Gastrocnemius medialis (tissue), 4 donors: Measurements from ENCODE around the gene PRICKLE2. TPM values are rescaled to one million over a fixed set of nuclear protein-coding genes. Genes with fewer than 3 reads are reported as not detected.

Source experiments
- ATAC-seq, 2 donors: fragments of 150-250 bp; one replicate each; pipeline ENCODE4 v1.9.1; 2016
- DNase-seq, 2 donors: peaks; one replicate each; pipeline ENCODE4 v3.0.0-alpha.2; 2019
- H3K27ac ChIP-seq, 4 donors: fragments of 200-600 bp; sonication (generic); 1 replicate in 1 of 4; 2 replicates in 3 of 4; pipeline ENCODE4 v1.5.1; 2016 to 2018; ENCODE audit warnings: mild to moderate bottlenecking in 2 of 4, moderate library complexity in 1 of 4
- H3K27me3 ChIP-seq, 3 donors: fragments of 200-600 bp; sonication (generic) in 2 of 3; 1 replicate in 1 of 3; 2 replicates in 2 of 3; pipeline versions ENCODE4 v1.5.1 to v1.6.0; 2016 to 2019; ENCODE audit warnings: mild to moderate bottlenecking in 1 of 3, moderate library complexity in 1 of 3
- H3K36me3 ChIP-seq, 2 donors: fragments of 200-600 bp; sonication (generic) in 1 of 2; one replicate each; pipeline ENCODE4 v1.5.1; 2017 to 2018
- H3K4me1 ChIP-seq, 2 donors: fragments of 200-600 bp; sonication (generic) in 1 of 2; one replicate each; pipeline ENCODE4 v1.5.1; 2016 to 2017; ENCODE audit warnings: mild to moderate bottlenecking in 2 of 2
- H3K4me3 ChIP-seq, 4 donors: fragments of 200-600 bp; sonication (generic) in 3 of 4; 1 replicate in 1 of 4; 2 replicates in 3 of 4; pipeline ENCODE4 v1.5.1; 2016 to 2019; ENCODE audit warnings: mild to moderate bottlenecking in 2 of 4
- H3K9me3 ChIP-seq, 3 donors: fragments of 200-600 bp; sonication (generic) in 2 of 3; 1 replicate in 1 of 3; 2 replicates in 2 of 3; pipeline ENCODE4 v1.5.1; 2016 to 2019
- POLR2A ChIP-seq, 2 donors: fragments of 450-650 bp; IDR thresholded peaks; one replicate each; pipeline ENCODE4 v1.6.1; 2017; ENCODE audit warnings: antibody characterized with exemption in 2 of 2, mild to moderate bottlenecking in 2 of 2, moderate library complexity in 2 of 2
- in situ Hi-C, 4 donors: fragments of 200-750 bp; cut with MboI; loops; one replicate each; pipeline versions ENCODE4 v1.15.0 to v1.8.0; 2017; ENCODE audit warnings: low sequenced_read_pairs in 4 of 4
- intact Hi-C: fragments of 100-400 bp; cut with DNase I; formaldehyde crosslinking; loops from one replicate; pipeline ENCODE4 v1.15.1; 2023; ENCODE audit warnings: low total_unique reads
- total RNA-seq, 4 donors: library from RNA; depleted of rRNA; stranded (reverse); fragments of >200 nt; gene quantifications; one replicate each; pipeline versions ENCODE4 v1.1.0 to v1.2.3, GENCODE V29; 2016
- TF ChIP-seq, protein P1 (sequence below), 5 experiments: fragments of 450-650 bp in 3 of 5; fragments of 200-600 bp in 2 of 5; sonication (generic) in 2 of 5; IDR thresholded peaks in 4 of 5; conservative IDR thresholded peaks in 1 of 5; 1 replicate in 4 of 5; 2 replicates in 1 of 5; pipeline ENCODE4 v1.5.1; 2016 to 2019; ENCODE audit warnings: antibody characterized with exemption in 5 of 5, mild to moderate bottlenecking in 3 of 5, moderate library complexity in 3 of 5

PRICKLE2 gene
- total RNA-seq, 4 donors from 2014 or later: 3.6 to 6.7 (median 4.6) TPM

DNA sequence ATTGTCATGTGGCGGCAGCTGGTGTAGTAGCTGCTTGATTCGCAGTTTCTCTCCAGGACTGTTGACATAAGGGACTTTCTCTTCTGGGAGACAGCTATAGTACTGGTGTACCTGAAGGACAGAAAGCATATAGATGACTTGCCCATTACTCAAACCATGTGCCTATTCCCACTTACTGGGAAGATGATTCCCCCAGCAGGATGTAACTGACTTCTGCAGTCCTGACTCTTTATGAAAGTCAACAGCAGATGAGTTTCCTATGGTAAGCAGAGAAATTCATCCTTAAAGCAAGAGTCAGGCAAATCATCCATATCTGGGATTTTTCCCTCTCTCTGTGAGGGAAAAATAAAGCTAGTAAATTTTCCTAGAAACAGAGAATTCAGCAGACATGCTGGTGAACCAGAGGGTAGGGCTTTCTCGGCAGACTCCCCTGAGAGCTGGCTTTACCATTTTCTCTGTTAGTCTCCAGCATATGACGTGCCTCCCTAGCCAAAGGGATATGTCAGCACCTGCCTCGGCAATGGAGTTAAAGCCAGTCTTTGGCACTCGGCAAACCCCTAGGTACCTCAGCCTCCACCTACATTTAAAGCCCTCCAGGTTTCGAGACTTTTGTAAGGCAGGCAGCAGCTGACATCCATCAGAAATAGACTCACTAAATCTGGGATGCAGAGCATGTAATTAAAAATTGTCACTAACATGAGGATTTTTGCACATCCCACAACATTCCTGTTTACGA is 62.1 kb downstream of the PRICKLE2 start:
- intact Hi-C loops: no loop called here
- no peak for TF ChIP-seq POLR2A (IDR thresholded peaks at IDR 0.05)
- TF ChIP-seq, protein P1, sequence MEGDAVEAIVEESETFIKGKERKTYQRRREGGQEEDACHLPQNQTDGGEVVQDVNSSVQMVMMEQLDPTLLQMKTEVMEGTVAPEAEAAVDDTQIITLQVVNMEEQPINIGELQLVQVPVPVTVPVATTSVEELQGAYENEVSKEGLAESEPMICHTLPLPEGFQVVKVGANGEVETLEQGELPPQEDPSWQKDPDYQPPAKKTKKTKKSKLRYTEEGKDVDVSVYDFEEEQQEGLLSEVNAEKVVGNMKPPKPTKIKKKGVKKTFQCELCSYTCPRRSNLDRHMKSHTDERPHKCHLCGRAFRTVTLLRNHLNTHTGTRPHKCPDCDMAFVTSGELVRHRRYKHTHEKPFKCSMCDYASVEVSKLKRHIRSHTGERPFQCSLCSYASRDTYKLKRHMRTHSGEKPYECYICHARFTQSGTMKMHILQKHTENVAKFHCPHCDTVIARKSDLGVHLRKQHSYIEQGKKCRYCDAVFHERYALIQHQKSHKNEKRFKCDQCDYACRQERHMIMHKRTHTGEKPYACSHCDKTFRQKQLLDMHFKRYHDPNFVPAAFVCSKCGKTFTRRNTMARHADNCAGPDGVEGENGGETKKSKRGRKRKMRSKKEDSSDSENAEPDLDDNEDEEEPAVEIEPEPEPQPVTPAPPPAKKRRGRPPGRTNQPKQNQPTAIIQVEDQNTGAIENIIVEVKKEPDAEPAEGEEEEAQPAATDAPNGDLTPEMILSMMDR (IDR thresholded peaks at IDR 0.05 in 4 of 5, conservative IDR thresholded peaks at IDR 0.05 in 1 of 5): no peak
- Histone ChIP-seq H3K9me3 (no peaks in the 10 kb centered on the region), H3K4me3 (no peak overlapping the region), H3K27me3 (no peaks in the 10 kb centered on the region), H3K27ac (no peak overlapping the region), H3K36me3 (no peaks in the 10 kb centered on the region), H3K4me1 (peaks cover 4 to 22% of the 10 kb centered on the region in 2 donors)
- ATAC-seq: no peak
- in situ Hi-C loops: no loop called here
- no peak for DNase-seq

DNA sequence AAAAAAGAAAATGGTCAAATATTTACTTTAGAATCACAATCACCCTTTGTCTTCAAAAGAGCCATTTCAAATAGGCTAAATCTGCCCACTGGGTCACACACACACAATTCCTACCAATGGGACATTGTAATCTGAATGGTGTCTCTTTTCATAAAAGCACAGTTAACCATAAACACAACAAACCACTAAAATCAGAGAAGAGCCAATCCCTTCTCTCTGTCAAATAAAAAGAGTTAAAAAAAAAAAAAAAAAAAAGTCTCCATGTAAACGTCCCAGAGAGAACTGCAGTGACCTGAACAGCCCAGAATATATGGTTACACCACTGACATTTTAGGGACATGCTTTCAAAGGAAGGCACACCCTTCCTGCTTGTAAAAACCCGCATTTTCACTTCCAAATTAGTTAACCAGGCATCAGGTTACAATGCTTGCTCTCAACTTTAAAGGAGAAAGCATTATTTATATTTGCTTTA is 63.7 kb downstream of the PRICKLE2 start:
- Histone ChIP-seq H3K4me1 (peaks cover 4 to 22% of the 10 kb centered on the region in 2 donors), H3K36me3 (no peaks in the 10 kb centered on the region), H3K27ac (peak overlapping the region; percentile 44 to 63 (median 50)), H3K4me3 (no peak overlapping the region), H3K27me3 (no peaks in the 10 kb centered on the region), H3K9me3 (no peaks in the 10 kb centered on the region)
- ATAC-seq (peak in 1 of 2 donors; percentile 70), DNase-seq (no peak)
- in situ Hi-C loops (no loop called here), intact Hi-C loops (no loop called here)
- no peak for TF ChIP-seq POLR2A (IDR thresholded peaks at IDR 0.05)

DNA sequence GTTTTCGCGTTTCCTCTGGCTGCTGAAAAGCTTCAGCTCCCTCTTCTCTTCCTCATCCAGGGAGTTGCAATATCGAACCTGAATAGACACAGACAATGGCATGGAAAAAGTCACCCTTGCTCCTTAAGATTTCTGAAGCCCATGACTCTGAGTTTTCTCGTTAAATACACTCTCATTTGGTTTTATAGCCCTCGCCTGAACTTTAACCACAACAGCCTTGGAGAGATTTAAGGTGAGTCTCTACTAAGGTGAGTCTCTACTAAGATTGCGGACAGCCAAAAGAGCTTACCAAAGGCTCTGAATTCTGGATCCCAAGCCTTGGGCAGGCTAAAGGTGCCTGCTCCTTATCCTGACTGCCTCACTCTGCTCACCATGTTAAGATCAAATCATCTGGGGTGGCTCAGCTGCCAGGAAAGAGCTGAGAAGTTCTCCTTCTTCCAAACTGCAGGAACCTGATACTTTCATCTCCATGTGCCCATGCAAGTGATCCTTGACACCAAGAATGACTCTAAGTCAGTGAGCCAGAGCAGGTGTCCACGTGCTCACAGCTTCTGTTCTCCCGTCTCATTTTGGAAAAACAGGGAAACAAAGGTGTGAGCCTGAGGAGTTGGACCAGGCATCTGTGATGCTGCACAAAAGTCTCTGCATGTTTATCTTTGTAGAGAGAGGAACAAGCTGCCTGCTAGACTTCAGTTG is 65.1 kb downstream of the PRICKLE2 start:
- Histone ChIP-seq H3K4me3 (no peak overlapping the region), H3K4me1 (peaks cover 4 to 22% of the 10 kb centered on the region in 2 donors), H3K36me3 (no peaks in the 10 kb centered on the region), H3K27ac (no peak overlapping the region), H3K9me3 (no peaks in the 10 kb centered on the region), H3K27me3 (no peaks in the 10 kb centered on the region)
- TF ChIP-seq, protein P1 (IDR thresholded peaks at IDR 0.05 in 4 of 5, conservative IDR thresholded peaks at IDR 0.05 in 1 of 5): no peak
- TF ChIP-seq POLR2A (IDR thresholded peaks at IDR 0.05): no peak
- DNase-seq (no peak), ATAC-seq (no peak)
- in situ Hi-C loops: no loop called here
- intact Hi-C loops: no loop called here

DNA sequence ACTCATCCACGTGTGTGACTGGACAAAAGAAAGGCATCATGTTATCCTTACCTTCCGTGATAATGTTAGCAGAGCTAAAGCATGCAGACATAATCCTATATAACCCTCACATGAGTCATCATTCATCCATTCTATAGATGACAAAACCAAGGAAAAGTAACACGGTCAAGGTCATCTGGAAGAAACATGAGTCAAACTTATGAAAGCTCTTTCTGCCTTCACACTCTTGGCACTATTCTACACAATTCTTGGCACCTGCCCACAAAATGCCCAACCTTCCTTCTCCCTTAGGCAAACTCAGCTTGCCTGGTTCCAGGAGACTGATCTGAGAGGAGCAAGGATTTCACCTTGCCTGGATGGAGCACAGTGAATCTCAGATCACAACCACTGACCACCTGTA is 66.9 kb downstream of the PRICKLE2 start:
- DNase-seq (no peak), ATAC-seq (no peak)
- TF ChIP-seq, protein P1 (IDR thresholded peaks at IDR 0.05 in 4 of 5, conservative IDR thresholded peaks at IDR 0.05 in 1 of 5): no peak
- no peak for TF ChIP-seq POLR2A (IDR thresholded peaks at IDR 0.05)
- Histone ChIP-seq H3K27ac (no peak overlapping the region), H3K4me1 (peaks cover 4 to 22% of the 10 kb centered on the region in 2 donors), H3K27me3 (no peaks in the 10 kb centered on the region), H3K9me3 (no peaks in the 10 kb centered on the region), H3K4me3 (no peak overlapping the region), H3K36me3 (no peaks in the 10 kb centered on the region)
- intact Hi-C loops (no loop called here), in situ Hi-C loops (no loop called here)
